SK-N-SH (cell line): ENCODE results near the gene RET. TPM values are rescaled to one million over a fixed set of nuclear protein-coding genes. Genes with fewer than 3 reads are reported as not detected.

Experiments
- CTCF ChIA-PET: fragments of 300-600, 350-600 bp; formaldehyde crosslinking; extraction: SDS; loops from one replicate; lab custom pipeline; 2021; lab: Yijun Ruan, JAX
- POLR2A ChIA-PET: fragments of 350-600 bp; sonication (Branson Sonifier 250); formaldehyde crosslinking; extraction: SDS; loops from one replicate; lab custom pipeline; 2020; ENCODE audit warnings: antibody characterized with exemption, inconsistent platforms; lab: Yijun Ruan, JAX
- DNase-seq: peaks from one replicate; pipeline ENCODE4 v3.0.0; 2012
- H2AFZ ChIP-seq: fragments of 200-600 bp; sonication (generic); 2 replicates; pipeline ENCODE4 v1.8.1; 2016; ENCODE audit warnings: antibody characterized with exemption, mild to moderate bottlenecking, low read depth
- H3F3A ChIP-seq: fragments of 200-600 bp; sonication (generic); replicated peaks from 2 replicates; pipeline ENCODE3; 2016; ENCODE audit warnings: antibody characterized with exemption, mild to moderate bottlenecking; ENCODE audit not compliant: insufficient read depth
- H3K27ac ChIP-seq, 2 experiments: fragments of 200-500 bp in 1 of 2; fragments of 200-600 bp in 1 of 2; sonication (Bioruptor generic) in 1 of 2; sonication (generic), shearing (Covaris generic) in 1 of 2; 2 replicates each; pipeline versions ENCODE4 v1.5.1 to v1.6.1; 2014 to 2016; ENCODE audit warnings: low read depth in 2 of 2, inconsistent platforms in 1 of 2, low read length in 1 of 2, mild to moderate bottlenecking in 1 of 2, mixed read lengths in 1 of 2
- H3K27me3 ChIP-seq: fragments of 200-600 bp; sonication (generic), shearing (Covaris generic); 2 replicates; pipeline ENCODE4 v1.6.1; 2016; ENCODE audit warnings: mixed run types; ENCODE audit not compliant: insufficient read depth
- H3K36me3 ChIP-seq, 2 experiments: fragments of 200-500 bp in 1 of 2; fragments of 200-600 bp in 1 of 2; sonication (Bioruptor generic) in 1 of 2; sonication (generic) in 1 of 2; replicated peaks in 1 of 2; 2 replicates each; pipeline versions ENCODE3 to v1.5.1; 2014 to 2016; ENCODE audit warnings: low read length in 1 of 2, mild to moderate bottlenecking in 1 of 2; ENCODE audit not compliant: insufficient read depth in 2 of 2, control insufficient read depth in 1 of 2
- H3K4me1 ChIP-seq, 2 experiments: fragments of 200-500 bp in 1 of 2; fragments of 200-600 bp in 1 of 2; sonication (Bioruptor generic) in 1 of 2; sonication (generic), shearing (Covaris generic) in 1 of 2; 2 replicates each; pipeline versions ENCODE4 v1.5.1 to v1.6.1; 2014 to 2016; ENCODE audit warnings: low read depth in 1 of 2, low read length in 1 of 2, mixed run types in 1 of 2; ENCODE audit not compliant: insufficient read depth in 2 of 2, control insufficient read depth in 1 of 2
- H3K4me2 ChIP-seq: fragments of 200-600 bp; sonication (generic), shearing (Covaris generic); 2 replicates; pipeline ENCODE4 v1.6.1; 2017; ENCODE audit warnings: mixed run types
- H3K4me3 ChIP-seq, 2 experiments: fragments of 200-500 bp in 1 of 2; fragments of 200-600 bp in 1 of 2; sonication (Bioruptor generic) in 1 of 2; sonication (generic), shearing (Covaris generic) in 1 of 2; 2 replicates each; pipeline versions ENCODE4 v1.5.1 to v1.8.1; 2014 to 2016; ENCODE audit warnings: low read depth in 2 of 2, inconsistent platforms in 1 of 2, low read length in 1 of 2, mild to moderate bottlenecking in 1 of 2, mixed read lengths in 1 of 2, moderate library complexity in 1 of 2
- H3K79me2 ChIP-seq: fragments of 200-600 bp; sonication (generic); 2 replicates; pipeline ENCODE4 v1.8.1; 2017; ENCODE audit warnings: mild to moderate bottlenecking; ENCODE audit not compliant: insufficient read depth
- H3K9ac ChIP-seq: fragments of 200-600 bp; sonication (generic); 2 replicates; pipeline ENCODE4 v1.6.1; 2017; ENCODE audit warnings: mixed run types
- H3K9me2 ChIP-seq: fragments of 200-600 bp; sonication (generic); 2 replicates; pipeline ENCODE4 v1.6.1; 2017; ENCODE audit warnings: mixed run types
- H3K9me3 ChIP-seq: fragments of 200-600 bp; sonication (generic); 2 replicates; pipeline ENCODE4 v1.6.1; 2017; ENCODE audit warnings: mixed run types, mild to moderate bottlenecking, moderate library complexity
- H4K20me1 ChIP-seq: fragments of 200-600 bp; sonication (generic); 2 replicates; pipeline ENCODE4 v1.6.1; 2017; ENCODE audit warnings: mild to moderate bottlenecking, mixed run types; ENCODE audit not compliant: insufficient read depth
- CHD2 ChIP-seq: fragments of 150-350 bp; IDR thresholded peaks from 2 replicates; pipeline ENCODE4 v1.6.1; 2018; ENCODE audit warnings: low read length; ENCODE audit not compliant: partially characterized antibody
- ELF1 ChIP-seq: IDR thresholded peaks from 2 replicates; pipeline ENCODE4 v1.4.0; 2012
- EP300 ChIP-seq, 2 experiments: IDR thresholded peaks; 2 replicates each; pipeline versions ENCODE4 v1.4.0 to v1.6.1; 2012; ENCODE audit warnings: borderline replicate concordance in 1 of 2, low read depth in 1 of 2, low read length in 1 of 2
- EZH2phosphoT487 ChIP-seq: fragments of 200-600 bp; sonication (generic); IDR thresholded peaks from 2 replicates; pipeline ENCODE4 v1.6.1; 2017; ENCODE audit warnings: low read depth, mixed run types, mild to moderate bottlenecking, antibody characterized with exemption, moderate library complexity, borderline replicate concordance
- FOSL2 ChIP-seq: IDR thresholded peaks from 2 replicates; pipeline ENCODE4 v1.4.0; 2012; ENCODE audit warnings: low read depth, mild to moderate bottlenecking, moderate library complexity, borderline replicate concordance
- FOXJ3 ChIP-seq: sonication (generic); formaldehyde crosslinking; IDR thresholded peaks from 2 replicates; pipeline ENCODE4 v1.5.1; 2020; ENCODE audit warnings: mild to moderate bottlenecking, missing genetic modification reagents
- FOXM1 ChIP-seq: IDR thresholded peaks from 2 replicates; pipeline ENCODE4 v1.4.0; 2012; ENCODE audit warnings: low read depth, mild to moderate bottlenecking
- GABPA ChIP-seq: IDR thresholded peaks from 2 replicates; pipeline ENCODE4 v1.4.0; 2012; ENCODE audit warnings: low read depth, mild to moderate bottlenecking
- GATA2 ChIP-seq: sonication (generic); formaldehyde crosslinking; IDR thresholded peaks from 2 replicates; pipeline ENCODE4 v1.5.0; 2020; ENCODE audit warnings: mild to moderate bottlenecking, missing genetic modification reagents
- IRF3 ChIP-seq: fragments of 150-350 bp; IDR thresholded peaks from 2 replicates; pipeline ENCODE4 v1.6.1; 2016; ENCODE audit warnings: mild to moderate bottlenecking, low read depth, low read length
- JUND ChIP-seq: IDR thresholded peaks from 2 replicates; pipeline ENCODE4 v1.4.0; 2012
- MEF2A ChIP-seq: IDR thresholded peaks from 2 replicates; pipeline ENCODE4 v1.4.0; 2012; ENCODE audit warnings: low read depth, borderline replicate concordance
- MXI1 ChIP-seq: IDR thresholded peaks from 2 replicates; pipeline ENCODE4 v1.6.1; 2012; ENCODE audit warnings: mild to moderate bottlenecking, low read depth, low read length, improper control_type of control experiment
- NFIC ChIP-seq: IDR thresholded peaks from 2 replicates; pipeline ENCODE4 v1.4.0; 2012; ENCODE audit warnings: borderline replicate concordance
- PBX3 ChIP-seq: IDR thresholded peaks from 2 replicates; pipeline ENCODE4; 2012
- POLR2AphosphoS5 ChIP-seq: IDR thresholded peaks from 2 replicates; pipeline ENCODE4 v1.6.1; 2012; ENCODE audit warnings: low read depth, low read length
- RAD21 ChIP-seq: IDR thresholded peaks from 2 replicates; pipeline ENCODE4 v1.6.1; 2012; ENCODE audit warnings: mild to moderate bottlenecking, low read length
- RCOR1 ChIP-seq: fragments of 150-350 bp; IDR thresholded peaks from 2 replicates; pipeline ENCODE4 v1.6.1; 2017; ENCODE audit warnings: antibody characterized with exemption, low read length
- RFX5 ChIP-seq: IDR thresholded peaks from 2 replicates; pipeline ENCODE4 v1.6.1; 2012; ENCODE audit warnings: mild to moderate bottlenecking, improper control_type of control experiment, low read length
- RXRA ChIP-seq: IDR thresholded peaks from 2 replicates; pipeline ENCODE4 v1.4.0; 2012; ENCODE audit warnings: low read depth, mild to moderate bottlenecking, borderline replicate concordance
- SIN3A ChIP-seq: IDR thresholded peaks from 2 replicates; pipeline ENCODE4 v1.6.1; 2012; ENCODE audit warnings: low read depth, mild to moderate bottlenecking, low read length, moderate library complexity, borderline replicate concordance
- SMC3 ChIP-seq: IDR thresholded peaks from 2 replicates; pipeline ENCODE4 v1.6.1; 2012; ENCODE audit warnings: low read depth, low read length, improper control_type of control experiment
- TAF1 ChIP-seq: IDR thresholded peaks from 2 replicates; pipeline ENCODE4 v1.6.1; 2012; ENCODE audit warnings: low read depth, mild to moderate bottlenecking, low read length, moderate library complexity, borderline replicate concordance
- TCF12 ChIP-seq: IDR thresholded peaks from 2 replicates; pipeline ENCODE4 v1.4.0; 2012
- USF2 ChIP-seq: fragments of 150-350 bp; IDR thresholded peaks from 2 replicates; pipeline ENCODE4 v1.6.1; 2017; ENCODE audit warnings: antibody characterized with exemption, low read length, low read depth, borderline replicate concordance
- YY1 ChIP-seq: IDR thresholded peaks from 2 replicates; pipeline ENCODE4 v1.4.0; 2012; ENCODE audit warnings: low read depth, mild to moderate bottlenecking
- WGBS: methylation state at CpG from one replicate; pipeline ENCODE4 v1.1.6; 2017; ENCODE audit warnings: low lambda C conversion rate; 5-methylcytosine and 5-hydroxymethylcytosine counted together
- polyA plus RNA-seq, 3 experiments: library from polyadenylated mRNA; depleted of rRNA; stranded (reverse); fragments of >200 nt; gene quantifications; 2 replicates each; pipeline ENCODE4 v1.2.3, GENCODE V29; 2012
- TF ChIP-seq, protein P1 (sequence below): IDR thresholded peaks from 2 replicates; pipeline ENCODE4 v1.4.0; 2012; ENCODE audit warnings: low read depth
- TF ChIP-seq, protein P2 (sequence below): fragments of 200-600 bp; sonication (generic); IDR thresholded peaks from 2 replicates; pipeline ENCODE4 v1.6.1; 2017; ENCODE audit warnings: antibody characterized with exemption, mild to moderate bottlenecking, moderate library complexity

Gene RET
- polyA plus RNA-seq, 1 of the 3 experiments (the other 2 are of a cell fraction): 3.2 TPM

GRCh38 chr10:43055991-43056567 lies 20.8 kb upstream of the RET start:
- CTCF ChIA-PET: interaction anchor here (0.9 to 3.1 kb wide), 12 partner anchors 11 to 192 kb away, joined by 3 to 19 read pairs (median 5); partner anchors contain the start of gene RET
- H3F3A ChIP-seq: no peaks in the 10 kb centered on the region
- POLR2A ChIA-PET: interaction anchor here (0.8 to 6.3 kb wide), 19 partner anchors 8 to 185 kb away, joined by 3 to 50 read pairs (median 5); partner anchors contain the start of gene RET
- H3K4me1 ChIP-seq: peaks cover 0 to 77% of the 10 kb centered on the region in 2 experiments; a peak in 2 of 4 replicates
- H3K27ac ChIP-seq: peak overlapping the region in 1 of 2 experiments; percentile 100; a peak in 2 of 4 replicates
- H3K4me3 ChIP-seq: no peak overlapping the region
- peak; percentile 87 for DNase-seq
- no peaks in the 10 kb centered on the region for H3K9me3 ChIP-seq
- H3K4me2 ChIP-seq: no peak overlapping the region
- H2AFZ ChIP-seq: no peak overlapping the region
- no peak overlapping the region for H3K9ac ChIP-seq
- WGBS: 41% methylated on average over 2 of the region's 2 CpGs
- no peaks in the 10 kb centered on the region for H3K27me3 ChIP-seq
- H4K20me1 ChIP-seq: no peaks in the 10 kb centered on the region
- no peaks in the 10 kb centered on the region for H3K36me3 ChIP-seq
- H3K9me2 ChIP-seq: no peaks in the 10 kb centered on the region
- no peaks in the 10 kb centered on the region for H3K79me2 ChIP-seq
- TF ChIP-seq RCOR1 (peak; percentile 99), FOXJ3 (CRISPR knock-in tag) (peak; percentile 89), GATA2 (peak; percentile 100), TCF12 (peak; percentile 73), IRF3 (no peak), USF2 (no peak), MEF2A (no peak), EZH2phosphoT487 (no peak), POLR2AphosphoS5 (peak; percentile 23; the same call in 1 of the 2 replicates), RAD21 (peak; percentile 35), FOXM1 (no peak), FOSL2 (no peak), SMC3 (no peak), MXI1 (peak; percentile 92), JUND (no peak), EP300 (IDR thresholded peaks at IDR 0.05; ENCODE audit: borderline replicate concordance in 1 of 2, low read depth in 1 of 2, low read length in 1 of 2) (peak in 1 of 2 experiments; percentile 100; a peak in 2 of 4 replicates), NFIC (0 out of 2 replicates have a peak, but pooled peaks have one; percentile 31), ELF1 (no peak), TAF1 (no peak), YY1 (no peak), PBX3 (no peak), RXRA (peak; percentile 31; the same call in 1 of the 2 replicates), GABPA (no peak), CHD2 (peak; percentile 92), RFX5 (no peak), SIN3A (no peak)
- TF ChIP-seq, protein P1, sequence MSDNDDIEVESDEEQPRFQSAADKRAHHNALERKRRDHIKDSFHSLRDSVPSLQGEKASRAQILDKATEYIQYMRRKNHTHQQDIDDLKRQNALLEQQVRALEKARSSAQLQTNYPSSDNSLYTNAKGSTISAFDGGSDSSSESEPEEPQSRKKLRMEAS: no peak
- TF ChIP-seq, protein P2, sequence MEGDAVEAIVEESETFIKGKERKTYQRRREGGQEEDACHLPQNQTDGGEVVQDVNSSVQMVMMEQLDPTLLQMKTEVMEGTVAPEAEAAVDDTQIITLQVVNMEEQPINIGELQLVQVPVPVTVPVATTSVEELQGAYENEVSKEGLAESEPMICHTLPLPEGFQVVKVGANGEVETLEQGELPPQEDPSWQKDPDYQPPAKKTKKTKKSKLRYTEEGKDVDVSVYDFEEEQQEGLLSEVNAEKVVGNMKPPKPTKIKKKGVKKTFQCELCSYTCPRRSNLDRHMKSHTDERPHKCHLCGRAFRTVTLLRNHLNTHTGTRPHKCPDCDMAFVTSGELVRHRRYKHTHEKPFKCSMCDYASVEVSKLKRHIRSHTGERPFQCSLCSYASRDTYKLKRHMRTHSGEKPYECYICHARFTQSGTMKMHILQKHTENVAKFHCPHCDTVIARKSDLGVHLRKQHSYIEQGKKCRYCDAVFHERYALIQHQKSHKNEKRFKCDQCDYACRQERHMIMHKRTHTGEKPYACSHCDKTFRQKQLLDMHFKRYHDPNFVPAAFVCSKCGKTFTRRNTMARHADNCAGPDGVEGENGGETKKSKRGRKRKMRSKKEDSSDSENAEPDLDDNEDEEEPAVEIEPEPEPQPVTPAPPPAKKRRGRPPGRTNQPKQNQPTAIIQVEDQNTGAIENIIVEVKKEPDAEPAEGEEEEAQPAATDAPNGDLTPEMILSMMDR: no peak
